ENCODE measurements around the gene IGSF11.

- TF ChIP-seq, protein P1, sequence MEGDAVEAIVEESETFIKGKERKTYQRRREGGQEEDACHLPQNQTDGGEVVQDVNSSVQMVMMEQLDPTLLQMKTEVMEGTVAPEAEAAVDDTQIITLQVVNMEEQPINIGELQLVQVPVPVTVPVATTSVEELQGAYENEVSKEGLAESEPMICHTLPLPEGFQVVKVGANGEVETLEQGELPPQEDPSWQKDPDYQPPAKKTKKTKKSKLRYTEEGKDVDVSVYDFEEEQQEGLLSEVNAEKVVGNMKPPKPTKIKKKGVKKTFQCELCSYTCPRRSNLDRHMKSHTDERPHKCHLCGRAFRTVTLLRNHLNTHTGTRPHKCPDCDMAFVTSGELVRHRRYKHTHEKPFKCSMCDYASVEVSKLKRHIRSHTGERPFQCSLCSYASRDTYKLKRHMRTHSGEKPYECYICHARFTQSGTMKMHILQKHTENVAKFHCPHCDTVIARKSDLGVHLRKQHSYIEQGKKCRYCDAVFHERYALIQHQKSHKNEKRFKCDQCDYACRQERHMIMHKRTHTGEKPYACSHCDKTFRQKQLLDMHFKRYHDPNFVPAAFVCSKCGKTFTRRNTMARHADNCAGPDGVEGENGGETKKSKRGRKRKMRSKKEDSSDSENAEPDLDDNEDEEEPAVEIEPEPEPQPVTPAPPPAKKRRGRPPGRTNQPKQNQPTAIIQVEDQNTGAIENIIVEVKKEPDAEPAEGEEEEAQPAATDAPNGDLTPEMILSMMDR (conservative IDR thresholded peaks at IDR 0.05): no peak
- TF ChIP-seq EZH2 (IDR thresholded peaks at IDR 0.05; ENCODE audit: low read depth): no peak
Observed at GRCh38 chr3:119080364-119080763, 45.7 kb upstream of the IGSF11 start.

Measured in PC-9 (cell line).